K562 (cell line): ENCODE results near the gene C6orf58. TPM values are rescaled to one million over a fixed set of nuclear protein-coding genes. Genes with fewer than 3 reads are reported as not detected.
"Not testable (repeated sequence)": the region's sequence is repeated elsewhere in the genome, so short reads cannot be mapped to it uniquely, and the experiment has no call there.

ENCODE experiments used
- ATAC-seq: fragments of 200-7000 bp; cut with Tn5 transposase; 3 replicates; pipeline ENCODE4 v1.9.1; 2020; ENCODE audit warnings: moderate library complexity
- BruUV-seq: library from RNA; stranded (reverse); fragments of 400-500 nt; replicated peaks from 2 replicates; lab custom pipeline; 2021; lab: Mats Ljungman, UMichigan
- CTCF ChIA-PET: fragments of 300-600 bp; formaldehyde crosslinking; extraction: SDS; loops from one replicate; lab custom pipeline; 2021; ENCODE audit warnings: low intra/inter-chr PET ratio; lab: Yijun Ruan, JAX
- POLR2A ChIA-PET: fragments of 300-600, 350-650 bp; sonication (Branson Sonifier 250); formaldehyde crosslinking; extraction: SDS; loops from one replicate; lab custom pipeline; 2021; ENCODE audit warnings: antibody characterized with exemption, inconsistent platforms; lab: Yijun Ruan, JAX
- DNase-seq, 4 experiments: peaks; one replicate each; pipeline versions ENCODE4 v3.0.0 to v3.0.0-alpha.2; 2011 to 2018; ENCODE audit warnings: low spot score in 3 of 4, mixed read lengths in 3 of 4; ENCODE audit errors: extremely low read depth in 1 of 4
- FAIRE-seq: peaks from 2 replicates; lab custom pipeline; 2011; peaks lifted over from hg19 to GRCh38; lab: Jason Lieb, UNC
- H2AFZ ChIP-seq: 2 replicates; pipeline ENCODE4 v1.6.0; 2011; ENCODE audit warnings: low read depth, low read length, control low read depth, inconsistent platforms
- H3K27ac ChIP-seq: fragments of 200-600 bp; 3 replicates; pipeline ENCODE4 v1.8.0; 2011; ENCODE audit warnings: low read depth, mild to moderate bottlenecking, control low read depth, inconsistent platforms, low read length, moderate library complexity, mixed read lengths; ENCODE audit errors: extremely low read depth
- H3K27me3 ChIP-seq, 2 experiments: fragments of 300-600 bp in 1 of 2; 2 replicates in 1 of 2; 3 replicates in 1 of 2; pipeline versions ENCODE4 v1.6.0 to v1.8.0; 2011; ENCODE audit warnings: inconsistent platforms in 2 of 2, low read length in 2 of 2, mild to moderate bottlenecking in 1 of 2, mixed read lengths in 1 of 2, moderate library complexity in 1 of 2; ENCODE audit not compliant: control insufficient read depth in 2 of 2, insufficient read depth in 2 of 2
- H3K36me3 ChIP-seq: fragments of 300-600 bp; 3 replicates; pipeline ENCODE4 v1.8.0; 2011; ENCODE audit warnings: mild to moderate bottlenecking, low read length, inconsistent platforms; ENCODE audit not compliant: control insufficient read depth, insufficient read depth
- H3K4me1 ChIP-seq, 2 experiments: fragments of 200-600 bp in 1 of 2; replicated peaks in 1 of 2; 2 replicates in 1 of 2; 3 replicates in 1 of 2; pipeline versions ENCODE4 v1.5.1 to v1.8.0; 2011; ENCODE audit warnings: inconsistent platforms in 2 of 2, low read length in 2 of 2, mild to moderate bottlenecking in 1 of 2, mixed read lengths in 1 of 2, moderate library complexity in 1 of 2; ENCODE audit not compliant: control insufficient read depth in 2 of 2, insufficient read depth in 2 of 2
- H3K4me2 ChIP-seq: 2 replicates; pipeline ENCODE4 v1.6.1; 2011; ENCODE audit warnings: low read length, control low read depth, inconsistent platforms, mixed read lengths; ENCODE audit not compliant: insufficient read depth
- H3K4me3 ChIP-seq: fragments of 200-600 bp; sonication (generic), shearing (Covaris generic); 2 replicates; pipeline ENCODE4 v1.5.1; 2016; ENCODE audit warnings: control low read depth, inconsistent platforms
- H3K79me2 ChIP-seq: fragments of 200-600 bp; 3 replicates; pipeline ENCODE4 v1.8.0; 2011; ENCODE audit warnings: low read length, inconsistent platforms; ENCODE audit not compliant: control insufficient read depth, insufficient read depth
- H3K9ac ChIP-seq, 2 experiments: 2 replicates each; pipeline versions ENCODE4 v1.6.0 to v1.6.1; 2011; ENCODE audit warnings: low read depth in 2 of 2, low read length in 2 of 2, control low read depth in 1 of 2, inconsistent platforms in 1 of 2, mild to moderate bottlenecking in 1 of 2, mixed read lengths in 1 of 2; ENCODE audit not compliant: insufficient read depth in 1 of 2
- H3K9me1 ChIP-seq: one replicate; pipeline ENCODE4 v1.6.0; 2011; ENCODE audit warnings: inconsistent platforms, mild to moderate bottlenecking, low read length, moderate library complexity; ENCODE audit not compliant: control insufficient read depth, insufficient read depth
- H3K9me3 ChIP-seq: replicated peaks from 2 replicates; pipeline ENCODE4 v1.5.1; 2011; ENCODE audit warnings: low read depth, low read length, inconsistent platforms; ENCODE audit not compliant: control insufficient read depth, insufficient read depth
- H4K20me1 ChIP-seq: replicated peaks from 2 replicates; pipeline ENCODE4 v1.6.1; 2011; ENCODE audit warnings: low read length, inconsistent platforms, mixed read lengths; ENCODE audit not compliant: control insufficient read depth, insufficient read depth
- BCL6 ChIP-seq: fragments of 250-450 bp; sonication (Bioruptor Pico); IDR thresholded peaks from 2 replicates; pipeline ENCODE4 v1.4.0; 2020
- FOXA3 ChIP-seq, 2 experiments: fragments of 450-650 bp in 1 of 2; sonication (generic) in 1 of 2; formaldehyde crosslinking; IDR thresholded peaks in 1 of 2; conservative IDR thresholded peaks in 1 of 2; 2 replicates each; pipeline versions ENCODE4 v1.4.0 to v1.8.0; 2020 to 2022; ENCODE audit warnings: mild to moderate bottlenecking in 2 of 2, missing genetic modification reagents in 1 of 2
- FOXP4 ChIP-seq: sonication (generic); formaldehyde crosslinking; IDR thresholded peaks from 2 replicates; pipeline ENCODE4 v1.8.0; 2022; ENCODE audit warnings: mild to moderate bottlenecking, missing genetic modification reagents, borderline replicate concordance
- PKNOX1 ChIP-seq: fragments of 450-650 bp; IDR thresholded peaks from 2 replicates; pipeline ENCODE4 v1.6.1; 2016
- PPARD ChIP-seq: fragments of 250-450 bp; sonication (Bioruptor Pico); IDR thresholded peaks from 2 replicates; pipeline ENCODE4 v1.8.0; 2022; ENCODE audit warnings: inconsistent platforms, mild to moderate bottlenecking, moderate library complexity
- ZNF449 ChIP-seq: fragments of 250-450 bp; sonication (Bioruptor Pico); IDR thresholded peaks from 2 replicates; pipeline ENCODE4 v1.8.0; 2022; ENCODE audit warnings: moderate library complexity, mild to moderate bottlenecking, inconsistent platforms
- ZNF695 ChIP-seq: fragments of 450-650 bp; formaldehyde crosslinking; IDR thresholded peaks from 2 replicates; pipeline ENCODE4 v1.4.0; 2020; ENCODE audit warnings: mild to moderate bottlenecking, moderate library complexity
- WGBS: fragments of 100-300 bp; shearing (Covaris generic); methylation state at CpG from one replicate; pipeline ENCODE4 v1.1.6; 2016; ENCODE audit warnings: low coverage, mixed read lengths; ENCODE audit not compliant: insufficient coverage; ENCODE audit errors: missing lambda C conversion rate; 5-methylcytosine and 5-hydroxymethylcytosine counted together
- in situ Hi-C: fragments of 300-500 bp; cut with MboI; formaldehyde crosslinking; loops from 4 replicates; pipeline ENCODE4 v1.15.0; 2018; ENCODE audit warnings: inconsistent platforms, mixed read lengths
- intact Hi-C: fragments of 100-400 bp; cut with micrococcal nuclease; formaldehyde crosslinking; loops from 2 replicates; pipeline ENCODE4 v1.14.2; 2022
- polyA plus RNA-seq, 8 experiments: library from polyadenylated mRNA; depleted of rRNA in 4 of 8; stranded (reverse) in 5 of 8; unstranded in 3 of 8; fragments of >200 nt; fragmentation: Nextera tagmentation in 2 of 8; fragmentation: Illumina TruSeq in 1 of 8; extraction: Ambion mirVana in 2 of 8; extraction: Trizol in 1 of 8; gene quantifications; 2 replicates each; pipeline versions ENCODE4 v1.2.1 to v1.2.3, GENCODE V29; 2011 to 2014; ENCODE audit warnings: inconsistent platforms in 1 of 8, missing spikeins in 1 of 8
- total RNA-seq, 7 experiments: library from RNA; depleted of rRNA in 6 of 7; stranded (reverse); fragments of >200 nt in 6 of 7; fragmentation: Illumina TruSeq in 2 of 7; extraction: Trizol in 2 of 7; gene quantifications; 2 replicates each; pipeline versions ENCODE4 v1.2.1 to v1.2.3, GENCODE V29; 2011 to 2021; ENCODE audit warnings: low replicate concordance in 1 of 7

Gene C6orf58
- total and polyA plus RNA-seq, 9 of the 15 experiments (the other 6 are each of a cell fraction or from before 2014, with no cell fraction given): 0.04 TPM; not detected in 8

GRCh38 chr6:127592964-127593363, 16.0 kb downstream of the C6orf58 start (continued):
- no peak for TF ChIP-seq ZNF695 (CRISPR knock-in tag)

GRCh38 chr6:127593456-127593855, 16.5 kb downstream of the C6orf58 start:
- FAIRE-seq, H3K9me1 ChIP-seq, H3K4me1 ChIP-seq, BruUV-seq, CTCF ChIA-PET, ATAC-seq, H3K9ac ChIP-seq, H3K36me3 ChIP-seq, H3K27ac ChIP-seq, DNase-seq, H3K27me3 ChIP-seq, in situ Hi-C loops, H3K4me3 ChIP-seq, H3K9me3 ChIP-seq, POLR2A ChIA-PET, H3K4me2 ChIP-seq, intact Hi-C loops, H4K20me1 ChIP-seq, H3K79me2 ChIP-seq, H2AFZ ChIP-seq: not testable (repeated sequence)
- 3% methylated on average over 7 of the region's 21 CpGs for WGBS

GRCh38 chr6:127606131-127606562, 29.2 kb downstream of the C6orf58 start:
- Histone ChIP-seq H3K27ac (no peak overlapping the region), H2AFZ (no peak overlapping the region), H3K4me1 (no peaks in the 10 kb centered on the region), H3K9me3 (no peaks in the 10 kb centered on the region; the same call in 1 of the 2 replicates), H3K4me3 (no peak overlapping the region), H3K27me3 (no peaks in the 10 kb centered on the region), H3K4me2 (no peak overlapping the region), H3K9ac (no peak overlapping the region), H3K79me2 (no peaks in the 10 kb centered on the region), H3K36me3 (no peaks in the 10 kb centered on the region), H4K20me1 (no peaks in the 10 kb centered on the region), H3K9me1 (no peaks in the 10 kb centered on the region)
- DNase-seq: no peak
- FAIRE-seq: no peak
- no peak for ATAC-seq
- ChIA-PET CTCF (no interaction called here), POLR2A (interaction anchor here (0.7 kb wide), 1 partner anchor 543 kb away, joined by 3 read pairs; no protein-coding TSS in a partner anchor)
- WGBS: 10% methylated on average over 3 of the region's 3 CpGs
- in situ Hi-C loops: no loop called here
- BruUV-seq: no TSS peak
- intact Hi-C loops: no loop called here
- TF ChIP-seq BCL6 (CRISPR knock-in tag) (no peak), PKNOX1 (no peak), PPARD (no peak), FOXP4 (CRISPR knock-in tag) (no peak), FOXA3 (CRISPR knock-in tag; conservative IDR thresholded peaks at IDR 0.05 in 1 of 2, IDR thresholded peaks at IDR 0.05 in 1 of 2) (no peak), ZNF449 (no peak)
